CD14-positive monocyte (primary cell): ENCODE data around the gene WDR70. TPM values are rescaled to one million over a fixed set of nuclear protein-coding genes. Genes with fewer than 3 reads are reported as not detected.

Experiments used
- DNase-seq, 3 donors: peaks; one replicate each; pipeline ENCODE4 v3.0.0-alpha.2; 2011 to 2022
- H2AFZ ChIP-seq: 2 replicates; pipeline ENCODE4 v1.6.0; 2012; ENCODE audit warnings: mild to moderate bottlenecking, low read depth, low read length, inconsistent platforms; ENCODE audit not compliant: insufficient read depth, poor library complexity, severe bottlenecking
- H3K27ac ChIP-seq, 2 donors: 1 replicate in 1 of 2; 2 replicates in 1 of 2; pipeline ENCODE4 v1.5.1; 2012 to 2013; ENCODE audit warnings: low read length in 2 of 2, control low read depth in 1 of 2, inconsistent platforms in 1 of 2, low read depth in 1 of 2, mild to moderate bottlenecking in 1 of 2
- H3K27me3 ChIP-seq, 2 donors: one replicate each; pipeline versions ENCODE4 v1.6.0 to v1.6.1; 2011 to 2013; ENCODE audit warnings: low read length in 2 of 2; ENCODE audit not compliant: control insufficient read depth in 2 of 2, insufficient read depth in 2 of 2
- H3K36me3 ChIP-seq, 2 donors: replicated peaks in 1 of 2; 1 replicate in 1 of 2; 2 replicates in 1 of 2; pipeline versions ENCODE4 v1.5.1 to v1.6.1; 2012 to 2013; ENCODE audit warnings: low read length in 2 of 2, control low read depth in 1 of 2, inconsistent platforms in 1 of 2, mild to moderate bottlenecking in 1 of 2; ENCODE audit not compliant: insufficient read depth in 2 of 2, control insufficient read depth in 1 of 2
- H3K4me1 ChIP-seq, 2 donors: 1 replicate in 1 of 2; 2 replicates in 1 of 2; pipeline versions ENCODE4 v1.5.1 to v1.6.1; 2012 to 2013; ENCODE audit warnings: low read length in 2 of 2, control low read depth in 1 of 2, inconsistent platforms in 1 of 2, mild to moderate bottlenecking in 1 of 2, moderate library complexity in 1 of 2; ENCODE audit not compliant: insufficient read depth in 2 of 2, control insufficient read depth in 1 of 2
- H3K4me2 ChIP-seq: replicated peaks from 2 replicates; pipeline ENCODE3; 2012; ENCODE audit warnings: low read length, moderate library complexity, mild to moderate bottlenecking; ENCODE audit not compliant: poor library complexity, severe bottlenecking; ENCODE audit errors: extremely low read depth
- H3K4me3 ChIP-seq, 3 experiments: fragments of 200-600 bp in 1 of 3; sonication (generic) in 1 of 3; replicated peaks in 1 of 3; 1 replicate in 2 of 3; 2 replicates in 1 of 3; pipeline ENCODE4 v1.5.1; 2011 to 2013; ENCODE audit warnings: low read length in 3 of 3, mild to moderate bottlenecking in 3 of 3, control low read depth in 2 of 3, low read depth in 2 of 3, inconsistent platforms in 1 of 3, moderate library complexity in 1 of 3
- H3K79me2 ChIP-seq: 2 replicates; pipeline ENCODE4 v1.6.0; 2012; ENCODE audit warnings: mild to moderate bottlenecking, control low read depth, inconsistent platforms, low read length, moderate library complexity; ENCODE audit not compliant: insufficient read depth
- H3K9ac ChIP-seq: 2 replicates; pipeline ENCODE4 v1.6.0; 2017; ENCODE audit warnings: low read length, mild to moderate bottlenecking; ENCODE audit not compliant: insufficient read depth, poor library complexity, severe bottlenecking
- H3K9me3 ChIP-seq, 2 donors: replicated peaks in 1 of 2; 1 replicate in 1 of 2; 2 replicates in 1 of 2; pipeline versions ENCODE4 v1.5.1 to v1.6.1; 2012 to 2013; ENCODE audit warnings: low read length in 2 of 2, control low read depth in 1 of 2; ENCODE audit not compliant: control insufficient read depth in 1 of 2, insufficient read depth in 1 of 2
- H4K20me1 ChIP-seq: 2 replicates; pipeline ENCODE4 v1.6.0; 2012; ENCODE audit warnings: mild to moderate bottlenecking, low read length, control low read depth, moderate library complexity; ENCODE audit not compliant: insufficient read depth
- H3K27ac Mint-ChIP-seq, 7 donors: one replicate each; pipeline ENCODE4 v1.8.0; 2020; ENCODE audit warnings: mild to moderate bottlenecking in 7 of 7, mixed read lengths in 7 of 7, moderate library complexity in 6 of 7, inconsistent platforms in 2 of 7
- H3K27me3 Mint-ChIP-seq, 3 donors: one replicate each; pipeline ENCODE4 v1.8.0; 2021 to 2022; ENCODE audit warnings: low read depth in 3 of 3, mild to moderate bottlenecking in 3 of 3, mixed read lengths in 3 of 3, moderate library complexity in 3 of 3, inconsistent platforms in 1 of 3
- H3K36me3 Mint-ChIP-seq, 2 donors: one replicate each; pipeline ENCODE4 v1.8.0; 2020; ENCODE audit warnings: mixed read lengths in 2 of 2, inconsistent platforms in 1 of 2, mild to moderate bottlenecking in 1 of 2
- H3K4me1 Mint-ChIP-seq: one replicate; pipeline ENCODE4 v1.8.0; 2020; ENCODE audit warnings: mild to moderate bottlenecking, mixed read lengths
- H3K4me3 Mint-ChIP-seq, 2 donors: one replicate each; pipeline ENCODE4 v1.8.0; 2020; ENCODE audit warnings: mild to moderate bottlenecking in 2 of 2, mixed read lengths in 2 of 2, moderate library complexity in 1 of 2
- H3K9me3 Mint-ChIP-seq, 7 donors: one replicate each; pipeline ENCODE4 v1.8.0; 2020 to 2022; ENCODE audit warnings: mixed read lengths in 7 of 7, mild to moderate bottlenecking in 6 of 7, moderate library complexity in 6 of 7, inconsistent platforms in 2 of 7
- CTCF ChIP-seq: fragments of 200-600 bp; IDR thresholded peaks from one replicate; pipeline ENCODE4 v1.8.0; 2022; ENCODE audit warnings: antibody characterized with exemption, mild to moderate bottlenecking
- WGBS: methylation state at CpG from one replicate; pipeline ENCODE4 v1.1.5; 2013; ENCODE audit warnings: missing lambda C conversion rate; ENCODE audit not compliant: insufficient coverage; 5-methylcytosine and 5-hydroxymethylcytosine counted together
- intact Hi-C, 2 donors: fragments of 100-400 bp; cut with micrococcal nuclease; formaldehyde crosslinking; loops; one replicate each; pipeline versions ENCODE4 v1.15.0 to v1.15.1; 2023
- polyA plus RNA-seq, 3 donors: library from polyadenylated mRNA; depleted of rRNA in 1 of 3; unstranded in 2 of 3; stranded (reverse) in 1 of 3; fragments of 300-500 nt in 2 of 3; fragments of >200 nt in 1 of 3; fragmentation: Illumina TruSeq in 2 of 3; gene quantifications; 1 replicate in 2 of 3; 2 replicates in 1 of 3; pipeline ENCODE4 v1.2.3, GENCODE V29; 2012 to 2021

The WDR70 gene
- polyA plus RNA-seq, 3 donors, result 13.1 to 21.0 (median 19.1) TPM

- H2AFZ ChIP-seq, result no peak overlapping the region
- no peaks in the 10 kb centered on the region for H3K4me1 ChIP-seq
- peaks cover 0 to 4% of the 10 kb centered on the region in 2 donors for H3K9me3 ChIP-seq
- H3K27ac ChIP-seq, result no peak overlapping the region
- intact Hi-C loops, result no loop called here
- Mint-ChIP-seq H3K27ac (no peak overlapping the region), H3K4me3 (no peak overlapping the region), H3K27me3 (no peaks in the 10 kb centered on the region), H3K9me3 (peaks cover 4 to 17% (median 11%) of the 10 kb centered on the region in 7 donors), H3K36me3 (peaks cover 27% of the 10 kb centered on the region in 2 donors), H3K4me1 (no peaks in the 10 kb centered on the region)
- no peaks in the 10 kb centered on the region for H3K79me2 ChIP-seq
- H3K9ac ChIP-seq, result no peak overlapping the region
- no peak overlapping the region for H3K4me2 ChIP-seq
- TF ChIP-seq CTCF, result no peak
- H3K27me3 ChIP-seq, result no peaks in the 10 kb centered on the region
- WGBS, result 100% methylated on average over 4 of the region's 6 CpGs
- DNase-seq, result no peak
- no peak overlapping the region for H3K4me3 ChIP-seq
- H3K36me3 ChIP-seq, result peaks cover 0 to 5% of the 10 kb centered on the region in 2 donors
- no peaks in the 10 kb centered on the region for H4K20me1 ChIP-seq
Observed at GRCh38 chr5:37533851-37534250, 154.7 kb downstream of the WDR70 start.

- no peak for DNase-seq
- Histone ChIP-seq H3K9ac (no peak overlapping the region), H3K79me2 (no peaks in the 10 kb centered on the region), H3K27ac (no peak overlapping the region), H3K4me2 (no peak overlapping the region), H3K9me3 (no peaks in the 10 kb centered on the region), H2AFZ (no peak overlapping the region), H3K4me1 (no peaks in the 10 kb centered on the region), H4K20me1 (no peaks in the 10 kb centered on the region), H3K27me3 (no peaks in the 10 kb centered on the region), H3K4me3 (no peak overlapping the region), H3K36me3 (no peaks in the 10 kb centered on the region)
- Mint-ChIP-seq H3K27ac (no peak overlapping the region), H3K9me3 (peaks cover 0 to 1% (median 0%) of the 10 kb centered on the region in 7 donors), H3K27me3 (no peaks in the 10 kb centered on the region), H3K36me3 (peaks cover 15% of the 10 kb centered on the region in 2 donors), H3K4me1 (no peaks in the 10 kb centered on the region), H3K4me3 (no peak overlapping the region)
- TF ChIP-seq CTCF, result no peak
- intact Hi-C loops, result no loop called here
- WGBS, result 88% methylated on average over 2 of the region's 3 CpGs
Observed at GRCh38 chr5:37539459-37539858, 160.3 kb downstream of the WDR70 start.
